ENCODE data around the gene HSPA8. TPM values are rescaled to one million over a fixed set of nuclear protein-coding genes. Genes with fewer than 3 reads are reported as not detected.

The HSPA8 gene
- total RNA-seq, result 846 and 1,277 TPM in 2 replicates

- peak within 1 kb of the TSS; percentile 83 for H3K4me3 ChIP-seq (ENCODE audit: low read depth, low read length)
- H3K27me3 ChIP-seq (ENCODE audit: control insufficient read depth, insufficient read depth, low read length), result no peaks in the 10 kb centered on the region
- DNase-seq (ENCODE audit: low read depth) (no peak), FAIRE-seq (no peak)
- H3K36me3 ChIP-seq (ENCODE audit: control insufficient read depth, insufficient read depth, low read length), result peaks cover 29% of the 10 kb centered on the region
- TF ChIP-seq CTCF (IDR thresholded peaks at IDR 0.05; ENCODE audit: insufficient read depth, low read length, severe bottlenecking), result no peak
Measured at GRCh38 chr11:123061403-123062157, at the start of gene HSPA8. Gene HSPA8 (minus strand): TSS chr11:123062136. CDS start chr11:123061324, 812 bp downstream.

- peak; percentile 71 for DNase-seq (ENCODE audit: low read depth)
Measured at GRCh38 chr11:123111465-123111864, 49.5 kb upstream of the HSPA8 start.

GRCh38 chr11:123110397-123110796, 48.5 kb upstream of the HSPA8 start:
- no peak for TF ChIP-seq CTCF (IDR thresholded peaks at IDR 0.05; ENCODE audit: insufficient read depth, low read length, severe bottlenecking)
- Histone ChIP-seq H3K27me3 (ENCODE audit: control insufficient read depth, insufficient read depth, low read length) (no peaks in the 10 kb centered on the region), H3K36me3 (ENCODE audit: control insufficient read depth, insufficient read depth, low read length) (no peaks in the 10 kb centered on the region), H3K4me3 (ENCODE audit: low read depth, low read length) (no peak overlapping the region)
- DNase-seq (ENCODE audit: low read depth), result no peak
- FAIRE-seq, result no peak

More at GRCh38 chr11:123111465-123111864, 49.5 kb upstream of the HSPA8 start:
- peak; percentile 57 for TF ChIP-seq CTCF (IDR thresholded peaks at IDR 0.05; ENCODE audit: insufficient read depth, low read length, severe bottlenecking)
- Histone ChIP-seq H3K4me3 (ENCODE audit: low read depth, low read length) (no peak overlapping the region), H3K36me3 (ENCODE audit: control insufficient read depth, insufficient read depth, low read length) (no peaks in the 10 kb centered on the region), H3K27me3 (ENCODE audit: control insufficient read depth, insufficient read depth, low read length) (no peaks in the 10 kb centered on the region)
- no peak for FAIRE-seq

GRCh38 chr11:123107945-123108495, 46.1 kb upstream of the HSPA8 start:
- no peak for TF ChIP-seq CTCF (IDR thresholded peaks at IDR 0.05; ENCODE audit: insufficient read depth, low read length, severe bottlenecking)
- DNase-seq (ENCODE audit: low read depth), result no peak
- no peaks in the 10 kb centered on the region for H3K27me3 ChIP-seq (ENCODE audit: control insufficient read depth, insufficient read depth, low read length)
- FAIRE-seq, result no peak
- H3K36me3 ChIP-seq (ENCODE audit: control insufficient read depth, insufficient read depth, low read length), result no peaks in the 10 kb centered on the region
- H3K4me3 ChIP-seq (ENCODE audit: low read depth, low read length), result no peak overlapping the region

- Histone ChIP-seq H3K27me3 (ENCODE audit: control insufficient read depth, insufficient read depth, low read length) (no peaks in the 10 kb centered on the region), H3K36me3 (ENCODE audit: control insufficient read depth, insufficient read depth, low read length) (no peaks in the 10 kb centered on the region), H3K4me3 (ENCODE audit: low read depth, low read length) (no peak overlapping the region)
- no peak for TF ChIP-seq CTCF (IDR thresholded peaks at IDR 0.05; ENCODE audit: insufficient read depth, low read length, severe bottlenecking)
- FAIRE-seq (no peak), DNase-seq (ENCODE audit: low read depth) (no peak)
Measured at GRCh38 chr11:123104697-123105096, 42.8 kb upstream of the HSPA8 start.
